ENCODE measurements around the gene CCDC40.
"Not testable (repeated sequence)": the region's sequence is repeated elsewhere in the genome, so short reads cannot be mapped to it uniquely, and the experiment has no call there.

The CCDC40 gene

DNA sequence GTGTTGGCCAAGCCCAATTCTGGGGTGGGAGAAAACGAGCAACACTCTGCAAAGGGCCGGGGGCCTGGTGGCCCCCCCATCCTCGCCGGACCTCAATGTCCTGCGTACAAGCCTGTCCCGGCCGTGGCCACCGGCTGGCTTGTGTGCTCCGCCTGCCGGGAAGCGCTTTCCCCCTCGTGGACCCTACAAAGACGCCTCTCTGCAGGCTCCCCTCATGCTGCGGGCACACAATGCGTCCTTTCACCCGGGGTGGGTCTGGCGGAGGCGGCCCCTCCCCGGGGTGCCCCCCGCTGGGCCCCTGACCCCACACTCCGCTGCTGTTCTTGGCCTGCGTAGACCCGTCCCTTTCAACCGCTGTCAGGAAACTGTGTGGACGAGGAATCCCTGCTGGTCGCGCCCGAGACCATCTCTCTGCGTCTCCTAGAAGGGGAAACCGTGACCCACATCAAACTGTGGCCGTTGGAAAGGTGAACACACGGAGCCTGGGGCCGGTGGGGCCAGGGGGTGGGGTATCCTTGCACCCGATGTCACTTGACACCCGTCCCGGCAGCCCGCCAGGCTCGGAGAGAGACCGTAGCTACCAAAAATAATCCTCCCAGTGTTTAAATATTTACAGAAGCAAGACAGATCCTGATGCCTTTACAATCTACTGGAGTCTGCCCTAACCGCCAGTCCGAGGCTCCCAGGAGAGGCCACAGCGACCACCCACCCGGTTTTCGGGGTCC, 44.4 kb upstream of the CCDC40 start:
- Histone ChIP-seq H3K4me1 (ENCODE audit: control insufficient read depth in 1 of 2, insufficient read depth in 2 of 2, low read length in 2 of 2) (peaks cover 22 to 42% of the 10 kb centered on the region in 2 donors), H3K27me3 (ENCODE audit: low read depth, low read length) (no peaks in the 10 kb centered on the region), H3K36me3 (ENCODE audit: control insufficient read depth in 1 of 2, insufficient read depth in 2 of 2, low read length in 2 of 2) (no peaks in the 10 kb centered on the region), H3K9me3 (ENCODE audit: control insufficient read depth in 1 of 2, low read length in 2 of 2) (no peaks in the 10 kb centered on the region), H3K27ac (ENCODE audit: low read length) (no peak overlapping the region), H3K4me3 (ENCODE audit: low read depth in 1 of 2, low read length in 2 of 2) (peak overlapping the region; percentile 44 to 59)

DNA sequence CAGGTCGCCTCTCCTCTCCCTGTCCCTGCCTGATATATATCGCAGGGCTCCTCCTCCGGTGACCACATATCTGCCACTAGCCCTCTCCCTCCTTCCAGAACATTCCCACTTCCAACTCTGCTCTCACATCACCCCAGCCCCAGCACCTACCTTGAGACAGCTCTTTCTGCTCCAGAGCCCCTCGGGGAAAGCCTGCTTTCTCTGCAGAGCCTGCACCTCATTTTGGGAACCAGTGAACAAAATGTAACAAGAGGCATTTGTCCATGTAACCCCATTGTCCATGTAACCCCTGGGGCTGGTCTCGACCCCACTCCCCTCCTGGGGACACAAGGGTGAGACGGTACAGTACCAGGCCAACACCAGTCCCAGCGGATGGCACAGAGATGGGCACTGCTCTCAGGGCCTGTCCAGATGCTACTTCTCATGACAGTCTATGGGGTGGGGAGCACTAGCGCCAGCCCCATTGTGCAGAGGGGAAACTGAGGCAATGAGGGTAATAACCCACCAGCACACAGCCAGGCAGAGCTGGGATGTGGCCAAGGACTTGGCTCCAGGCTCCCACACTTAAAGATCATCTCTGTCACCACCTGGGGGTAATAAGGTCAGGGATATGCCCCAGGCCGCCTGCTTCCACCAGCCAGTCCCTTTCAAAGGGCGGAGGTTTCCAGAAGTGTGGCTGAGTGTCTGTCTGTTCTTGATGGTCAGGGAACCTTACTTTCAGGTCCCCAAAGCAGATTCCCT, 43.6 kb upstream of the CCDC40 start:
- no peaks in the 10 kb centered on the region for H3K9me3 ChIP-seq (ENCODE audit: control insufficient read depth in 1 of 2, low read length in 2 of 2)
- H3K4me3 ChIP-seq (ENCODE audit: low read depth in 1 of 2, low read length in 2 of 2) = peak overlapping the region in 1 of 2 donors; percentile 59
- peaks cover 18 to 36% of the 10 kb centered on the region in 2 donors for H3K4me1 ChIP-seq (ENCODE audit: control insufficient read depth in 1 of 2, insufficient read depth in 2 of 2, low read length in 2 of 2)
- no peaks in the 10 kb centered on the region for H3K27me3 ChIP-seq (ENCODE audit: low read depth, low read length)
- H3K36me3 ChIP-seq (ENCODE audit: control insufficient read depth in 1 of 2, insufficient read depth in 2 of 2, low read length in 2 of 2) = no peaks in the 10 kb centered on the region
- H3K27ac ChIP-seq (ENCODE audit: low read length) = peak overlapping the region; percentile 32

DNA sequence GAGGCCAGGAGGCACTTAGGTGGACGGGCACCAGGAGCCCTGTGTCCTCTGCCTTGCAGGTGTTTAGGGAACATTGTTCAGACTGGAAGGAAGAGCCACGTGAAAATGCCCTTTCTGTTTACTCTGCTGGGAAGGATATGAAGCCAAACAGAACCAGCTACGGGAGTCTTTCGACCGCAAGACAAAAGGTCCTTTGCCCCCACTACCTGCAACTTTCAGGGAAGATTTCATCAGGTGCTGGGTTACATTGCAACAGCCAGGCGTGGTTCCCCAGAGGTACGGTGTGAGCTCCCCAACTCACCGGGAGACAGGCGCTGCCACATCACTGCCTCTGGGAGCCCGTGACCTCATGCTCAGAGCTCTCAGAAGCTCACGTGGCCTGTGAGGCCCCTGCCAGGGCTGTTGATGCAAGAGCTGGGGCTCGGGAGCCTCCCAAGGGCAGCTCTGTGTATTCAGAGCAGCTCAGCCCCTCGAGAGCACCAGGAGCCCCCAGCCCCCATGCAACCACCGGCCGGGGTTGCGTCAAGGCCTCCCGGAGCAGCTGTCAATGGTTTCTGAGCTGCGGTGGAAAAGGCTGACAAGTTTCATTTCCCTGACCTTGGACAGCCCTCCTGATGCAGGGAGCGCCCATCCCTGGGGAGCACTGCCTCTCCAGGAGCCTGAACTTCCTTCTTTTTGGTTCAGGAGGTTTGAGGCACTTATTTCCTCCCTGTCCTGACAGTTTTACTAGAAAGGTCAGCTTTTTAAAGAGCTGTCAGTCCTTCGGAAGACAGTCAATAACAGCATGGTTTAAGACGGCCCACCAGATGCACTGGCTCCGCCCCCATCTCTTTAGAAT, 42.8 kb upstream of the CCDC40 start:
- peaks cover 17 to 31% of the 10 kb centered on the region in 2 donors for H3K4me1 ChIP-seq (ENCODE audit: control insufficient read depth in 1 of 2, insufficient read depth in 2 of 2, low read length in 2 of 2)
- no peaks in the 10 kb centered on the region for H3K27me3 ChIP-seq (ENCODE audit: low read depth, low read length)
- H3K4me3 ChIP-seq (ENCODE audit: low read depth in 1 of 2, low read length in 2 of 2) = peak overlapping the region; percentile 9 to 59
- H3K36me3 ChIP-seq (ENCODE audit: control insufficient read depth in 1 of 2, insufficient read depth in 2 of 2, low read length in 2 of 2) = no peaks in the 10 kb centered on the region
- H3K9me3 ChIP-seq (ENCODE audit: control insufficient read depth in 1 of 2, low read length in 2 of 2) = no peaks in the 10 kb centered on the region
- H3K27ac ChIP-seq (ENCODE audit: low read length) = peak overlapping the region; percentile 32

DNA sequence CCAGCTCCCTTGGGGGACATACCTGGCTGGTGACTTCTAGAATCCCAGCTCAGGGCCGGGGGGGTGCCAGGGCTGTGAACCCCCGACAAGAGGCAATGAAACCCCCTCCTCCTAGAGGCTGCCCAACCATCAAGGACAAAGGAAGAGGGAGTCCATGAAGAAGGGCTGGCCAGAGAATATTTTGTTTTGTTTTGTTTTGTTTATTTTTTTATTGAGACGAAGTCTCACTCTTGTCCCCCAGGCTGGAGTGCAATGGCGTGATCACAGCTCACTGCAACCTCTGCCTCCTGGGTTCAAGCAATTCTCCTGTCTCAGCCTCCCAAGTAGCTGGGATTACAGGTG, 42.2 kb upstream of the CCDC40 start:
- not testable (repeated sequence) for H3K4me3 ChIP-seq (ENCODE audit: low read depth in 1 of 2, low read length in 2 of 2); H3K27me3 ChIP-seq (ENCODE audit: low read depth, low read length); H3K27ac ChIP-seq (ENCODE audit: low read length); H3K36me3 ChIP-seq (ENCODE audit: control insufficient read depth in 1 of 2, insufficient read depth in 2 of 2, low read length in 2 of 2); H3K9me3 ChIP-seq (ENCODE audit: control insufficient read depth in 1 of 2, low read length in 2 of 2)
- peaks cover 17 to 31% of the 10 kb centered on the region in 2 donors for H3K4me1 ChIP-seq (ENCODE audit: control insufficient read depth in 1 of 2, insufficient read depth in 2 of 2, low read length in 2 of 2)

DNA sequence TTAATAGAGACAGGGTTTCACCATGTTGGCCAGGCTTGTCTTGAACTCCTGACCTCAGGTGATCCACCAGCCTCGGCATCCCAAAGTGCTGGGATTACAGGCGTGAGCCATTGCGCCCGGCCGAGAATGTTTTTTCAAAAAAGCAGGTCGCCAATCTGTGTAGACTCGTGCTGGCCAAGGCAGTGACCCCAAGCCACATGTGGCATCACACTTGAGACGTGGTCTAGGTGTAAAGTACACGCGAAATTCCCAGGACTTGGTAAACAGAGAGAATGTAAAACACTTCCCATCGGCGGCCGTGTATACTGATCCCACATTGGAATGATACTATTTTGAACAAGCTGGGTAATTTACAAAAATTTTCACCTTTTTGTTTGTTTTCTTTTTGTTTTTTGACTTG, 41.8 kb upstream of the CCDC40 start:
- no peaks in the 10 kb centered on the region for H3K9me3 ChIP-seq (ENCODE audit: control insufficient read depth in 1 of 2, low read length in 2 of 2)
- H3K36me3 ChIP-seq (ENCODE audit: control insufficient read depth in 1 of 2, insufficient read depth in 2 of 2, low read length in 2 of 2) = no peaks in the 10 kb centered on the region
- H3K4me1 ChIP-seq (ENCODE audit: control insufficient read depth in 1 of 2, insufficient read depth in 2 of 2, low read length in 2 of 2) = peaks cover 17 to 31% of the 10 kb centered on the region in 2 donors
- H3K27ac ChIP-seq (ENCODE audit: low read length) = no peak overlapping the region
- H3K27me3 ChIP-seq (ENCODE audit: low read depth, low read length) = no peaks in the 10 kb centered on the region
- no peak overlapping the region for H3K4me3 ChIP-seq (ENCODE audit: low read depth in 1 of 2, low read length in 2 of 2)

DNA sequence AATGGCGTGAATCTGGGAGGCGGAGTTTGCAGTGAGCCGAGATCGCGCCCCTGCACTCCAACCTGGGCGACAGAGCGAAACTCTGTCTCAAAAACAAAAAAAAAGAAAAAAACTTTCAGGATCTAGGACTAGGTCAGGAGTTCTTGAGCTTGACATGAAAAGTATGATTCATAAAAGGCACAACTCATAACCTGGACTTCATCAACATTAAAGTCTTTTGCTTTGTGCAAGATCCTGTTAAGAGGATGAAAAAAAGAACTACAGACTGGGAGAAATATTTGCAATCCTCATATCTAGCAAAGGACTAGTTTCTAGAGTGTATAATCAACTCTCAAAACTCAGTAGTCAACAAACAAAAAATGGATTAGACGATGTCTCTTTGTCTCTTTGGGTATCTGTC, 40.7 kb upstream of the CCDC40 start:
- H3K9me3 ChIP-seq (ENCODE audit: control insufficient read depth in 1 of 2, low read length in 2 of 2) = no peaks in the 10 kb centered on the region
- no peak overlapping the region for H3K4me3 ChIP-seq (ENCODE audit: low read depth in 1 of 2, low read length in 2 of 2)
- H3K27me3 ChIP-seq (ENCODE audit: low read depth, low read length) = no peaks in the 10 kb centered on the region
- H3K27ac ChIP-seq (ENCODE audit: low read length) = no peak overlapping the region
- peaks cover 17 to 32% of the 10 kb centered on the region in 2 donors for H3K4me1 ChIP-seq (ENCODE audit: control insufficient read depth in 1 of 2, insufficient read depth in 2 of 2, low read length in 2 of 2)
- H3K36me3 ChIP-seq (ENCODE audit: control insufficient read depth in 1 of 2, insufficient read depth in 2 of 2, low read length in 2 of 2) = no peaks in the 10 kb centered on the region

DNA sequence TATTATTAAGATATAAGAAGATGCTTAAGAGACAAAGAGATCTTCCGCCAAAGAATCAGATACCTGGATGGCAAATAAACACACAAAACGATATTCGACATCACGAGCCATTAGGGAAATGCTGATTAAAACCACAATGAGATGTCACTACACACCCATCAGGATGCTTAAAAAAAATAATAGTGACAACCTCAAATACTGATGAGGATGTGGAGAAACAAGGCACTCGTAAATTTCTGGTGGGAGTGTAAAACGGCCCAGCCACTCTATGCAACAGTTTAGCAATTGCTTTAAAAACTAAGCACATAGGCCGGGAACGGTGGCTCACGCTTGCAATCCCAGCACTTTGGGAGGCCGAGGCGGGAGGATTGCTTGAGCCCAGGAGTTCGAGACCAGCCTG, 40.2 kb upstream of the CCDC40 start:
- Histone ChIP-seq H3K4me3 (ENCODE audit: low read depth in 1 of 2, low read length in 2 of 2) (no peak overlapping the region), H3K4me1 (ENCODE audit: control insufficient read depth in 1 of 2, insufficient read depth in 2 of 2, low read length in 2 of 2) (peaks cover 17 to 32% of the 10 kb centered on the region in 2 donors), H3K27me3 (ENCODE audit: low read depth, low read length) (no peaks in the 10 kb centered on the region), H3K9me3 (ENCODE audit: control insufficient read depth in 1 of 2, low read length in 2 of 2) (no peaks in the 10 kb centered on the region), H3K27ac (ENCODE audit: low read length) (no peak overlapping the region), H3K36me3 (ENCODE audit: control insufficient read depth in 1 of 2, insufficient read depth in 2 of 2, low read length in 2 of 2) (no peaks in the 10 kb centered on the region)

DNA sequence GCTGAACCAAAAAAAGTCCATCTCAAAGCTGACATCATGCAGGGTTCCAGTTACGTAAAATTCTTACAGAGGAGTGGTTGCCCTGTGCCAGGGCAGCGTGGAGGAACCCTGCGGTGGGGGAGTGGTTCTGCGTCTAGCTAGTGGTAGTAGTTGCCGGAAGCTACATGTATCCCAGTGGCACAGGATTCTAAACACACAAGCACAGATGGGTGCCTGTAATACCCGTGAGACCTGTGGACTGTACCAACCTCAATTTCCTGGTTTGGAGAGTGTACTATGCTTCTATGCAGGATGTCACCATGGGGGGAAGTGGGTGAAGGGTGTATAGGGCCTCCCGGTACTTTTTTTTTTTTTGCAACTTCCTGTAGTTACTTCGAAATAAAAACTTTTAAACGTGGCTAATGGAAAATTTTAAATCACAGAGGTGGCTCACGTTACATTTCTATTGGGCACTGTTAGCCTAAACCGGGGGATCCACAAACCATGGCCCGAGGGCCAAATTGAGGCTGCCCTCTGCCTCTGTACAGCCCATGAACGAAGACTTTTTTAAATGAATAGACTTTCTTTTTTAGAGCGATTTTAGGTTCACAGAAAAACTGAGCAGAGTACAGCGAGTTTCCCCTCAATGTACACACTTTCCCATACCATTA, 39.3 kb upstream of the CCDC40 start:
- Histone ChIP-seq H3K27me3 (ENCODE audit: low read depth, low read length) (no peaks in the 10 kb centered on the region), H3K27ac (ENCODE audit: low read length) (no peak overlapping the region), H3K4me3 (ENCODE audit: low read depth in 1 of 2, low read length in 2 of 2) (no peak overlapping the region), H3K9me3 (ENCODE audit: control insufficient read depth in 1 of 2, low read length in 2 of 2) (no peaks in the 10 kb centered on the region), H3K4me1 (ENCODE audit: control insufficient read depth in 1 of 2, insufficient read depth in 2 of 2, low read length in 2 of 2) (peaks cover 17 to 26% of the 10 kb centered on the region in 2 donors), H3K36me3 (ENCODE audit: control insufficient read depth in 1 of 2, insufficient read depth in 2 of 2, low read length in 2 of 2) (no peaks in the 10 kb centered on the region)

DNA sequence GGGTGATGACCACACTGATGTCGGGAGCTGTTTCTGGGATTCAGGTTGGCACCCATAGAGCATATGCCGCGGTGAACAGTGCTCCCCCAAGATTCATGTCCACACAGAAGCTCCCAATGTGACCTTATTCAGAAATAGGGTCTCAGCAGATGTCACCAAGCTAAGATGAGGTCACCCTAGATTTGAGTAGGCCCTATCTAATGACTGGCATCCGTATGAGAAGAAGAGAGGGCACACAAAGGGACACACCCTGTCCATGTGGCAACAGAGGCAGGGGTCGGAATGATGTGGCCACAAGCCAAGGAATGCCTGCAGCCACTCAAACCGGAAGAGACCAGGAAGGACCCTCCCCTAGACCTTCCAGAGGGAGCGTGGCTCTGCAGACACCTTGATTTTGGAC, 36.3 kb upstream of the CCDC40 start:
- H3K4me1 ChIP-seq (ENCODE audit: control insufficient read depth in 1 of 2, insufficient read depth in 2 of 2, low read length in 2 of 2) = peaks cover 0 to 5% of the 10 kb centered on the region in 2 donors
- no peaks in the 10 kb centered on the region for H3K9me3 ChIP-seq (ENCODE audit: control insufficient read depth in 1 of 2, low read length in 2 of 2)
- H3K27ac ChIP-seq (ENCODE audit: low read length) = no peak overlapping the region
- H3K4me3 ChIP-seq (ENCODE audit: low read depth in 1 of 2, low read length in 2 of 2) = no peak overlapping the region
- H3K36me3 ChIP-seq (ENCODE audit: control insufficient read depth in 1 of 2, insufficient read depth in 2 of 2, low read length in 2 of 2) = peaks cover 0 to 6% of the 10 kb centered on the region in 2 donors
- no peaks in the 10 kb centered on the region for H3K27me3 ChIP-seq (ENCODE audit: low read depth, low read length)

DNA sequence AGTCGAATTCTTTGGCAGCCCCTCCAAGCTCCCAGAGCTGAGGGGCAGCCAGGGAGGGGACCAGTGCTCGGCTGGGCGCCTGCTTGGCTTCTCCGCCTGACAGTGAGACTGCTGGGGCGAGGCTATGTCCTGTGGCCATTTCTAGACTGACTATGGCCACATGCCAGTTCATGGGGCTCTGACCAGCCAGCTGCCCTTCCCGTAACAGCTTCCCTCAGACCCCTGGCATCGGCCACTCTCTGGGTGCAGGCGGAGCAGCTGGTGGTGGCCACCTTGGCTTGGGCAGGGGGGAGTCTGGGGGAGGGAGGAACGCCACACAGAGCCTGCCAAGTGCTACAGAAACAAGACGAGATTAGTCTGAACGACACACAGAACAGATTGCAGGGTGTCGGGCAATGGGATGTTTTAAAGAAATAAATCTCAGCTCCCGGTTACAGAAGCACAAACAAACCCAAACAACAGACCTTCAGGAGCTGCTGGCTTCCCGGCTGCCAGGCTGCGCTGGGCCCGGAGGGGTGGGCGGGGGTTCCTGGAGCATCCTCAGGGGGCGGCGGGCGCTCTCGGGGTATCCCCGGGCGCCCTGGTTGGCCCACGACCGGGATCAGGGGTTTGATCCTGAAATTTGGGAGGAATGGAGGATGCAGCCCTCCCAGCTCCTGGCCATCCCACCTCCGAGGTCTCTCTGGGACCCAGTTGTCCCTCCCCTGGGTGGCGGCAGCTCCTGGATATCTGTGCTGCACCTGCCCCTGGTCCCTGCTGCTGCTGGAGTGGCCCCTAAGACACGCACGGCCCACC, 35.3 kb upstream of the CCDC40 start:
- H3K27me3 ChIP-seq (ENCODE audit: low read depth, low read length) = no peaks in the 10 kb centered on the region
- peaks cover 0 to 11% of the 10 kb centered on the region in 2 donors for H3K4me1 ChIP-seq (ENCODE audit: control insufficient read depth in 1 of 2, insufficient read depth in 2 of 2, low read length in 2 of 2)
- no peak overlapping the region for H3K27ac ChIP-seq (ENCODE audit: low read length)
- no peaks in the 10 kb centered on the region for H3K9me3 ChIP-seq (ENCODE audit: control insufficient read depth in 1 of 2, low read length in 2 of 2)
- H3K36me3 ChIP-seq (ENCODE audit: control insufficient read depth in 1 of 2, insufficient read depth in 2 of 2, low read length in 2 of 2) = peaks cover 0 to 6% of the 10 kb centered on the region in 2 donors
- no peak overlapping the region for H3K4me3 ChIP-seq (ENCODE audit: low read depth in 1 of 2, low read length in 2 of 2)
